ENCODE results near the gene MRAP.

The MRAP gene

GRCh38 chr21:32315511-32316281 lies 17.0 kb downstream of the MRAP start:
- peaks cover 82% of the 10 kb centered on the region for H3K36me3 ChIP-seq
- no peaks in the 10 kb centered on the region for H3K27me3 ChIP-seq
- no peak overlapping the region for H3K4me3 ChIP-seq (ENCODE audit: low read depth, low read length)
- no peaks in the 10 kb centered on the region for H3K4me1 ChIP-seq
- TF ChIP-seq CTCF (IDR thresholded peaks at IDR 0.05; ENCODE audit: low read depth, low read length): no peak
- DNase-seq: no peak
- H3K9me3 ChIP-seq: no peaks in the 10 kb centered on the region

GRCh38 chr21:32316361-32317215 lies 17.9 kb downstream of the MRAP start:
- H3K9me3 ChIP-seq: no peaks in the 10 kb centered on the region
- no peak for TF ChIP-seq CTCF (IDR thresholded peaks at IDR 0.05; ENCODE audit: low read depth, low read length)
- H3K4me3 ChIP-seq (ENCODE audit: low read depth, low read length): no peak overlapping the region
- H3K4me1 ChIP-seq: no peaks in the 10 kb centered on the region
- H3K36me3 ChIP-seq: peaks cover 84% of the 10 kb centered on the region
- DNase-seq: no peak
- no peaks in the 10 kb centered on the region for H3K27me3 ChIP-seq

- Histone ChIP-seq H3K4me3 (ENCODE audit: low read depth, low read length) (no peak overlapping the region), H3K4me1 (no peaks in the 10 kb centered on the region), H3K36me3 (peaks cover 82% of the 10 kb centered on the region), H3K9me3 (no peaks in the 10 kb centered on the region), H3K27me3 (no peaks in the 10 kb centered on the region)
- DNase-seq: no peak
- TF ChIP-seq CTCF (IDR thresholded peaks at IDR 0.05; ENCODE audit: low read depth, low read length): no peak
Observed at GRCh38 chr21:32317726-32318125, 19.1 kb downstream of the MRAP start.

- no peaks in the 10 kb centered on the region for H3K27me3 ChIP-seq
- no peak overlapping the region for H3K4me3 ChIP-seq (ENCODE audit: low read depth, low read length)
- peaks cover 94% of the 10 kb centered on the region for H3K36me3 ChIP-seq
- no peaks in the 10 kb centered on the region for H3K9me3 ChIP-seq
- DNase-seq: no peak
- no peaks in the 10 kb centered on the region for H3K4me1 ChIP-seq
- no peak for TF ChIP-seq CTCF (IDR thresholded peaks at IDR 0.05; ENCODE audit: low read depth, low read length)
Observed at GRCh38 chr21:32319012-32319411, 20.4 kb downstream of the MRAP start.

- Histone ChIP-seq H3K4me3 (ENCODE audit: low read depth, low read length) (no peak overlapping the region), H3K4me1 (no peaks in the 10 kb centered on the region), H3K9me3 (no peaks in the 10 kb centered on the region), H3K36me3 (peaks cover 96% of the 10 kb centered on the region), H3K27me3 (no peaks in the 10 kb centered on the region)
- TF ChIP-seq CTCF (IDR thresholded peaks at IDR 0.05; ENCODE audit: low read depth, low read length): no peak
- DNase-seq: no peak
Observed at GRCh38 chr21:32320059-32320458, 21.4 kb downstream of the MRAP start.

- peaks cover 98% of the 10 kb centered on the region for H3K36me3 ChIP-seq
- no peaks in the 10 kb centered on the region for H3K27me3 ChIP-seq
- no peaks in the 10 kb centered on the region for H3K4me1 ChIP-seq
- DNase-seq: peak; percentile 37
- no peak overlapping the region for H3K4me3 ChIP-seq (ENCODE audit: low read depth, low read length)
- TF ChIP-seq CTCF (IDR thresholded peaks at IDR 0.05; ENCODE audit: low read depth, low read length): no peak
- no peaks in the 10 kb centered on the region for H3K9me3 ChIP-seq
Observed at GRCh38 chr21:32320726-32321125, 22.1 kb downstream of the MRAP start.

All from BE2C (cell line).